Activated CD4-positive, alpha-beta T cell treated with anti-CD3 and anti-CD28 coated beads for 36 hours (primary cell): ENCODE data around the gene MID1. TPM values are rescaled to one million over a fixed set of nuclear protein-coding genes. Genes with fewer than 3 reads are reported as not detected.

Source experiments
- ATAC-seq: fragments of 200-7000 bp; cut with Tn5 transposase; one replicate; pipeline ENCODE4 v1.10.0; 2021; ENCODE audit warnings: mild to moderate bottlenecking, moderate library complexity
- CTCF ChIA-PET: fragments of 350-600 bp; sonication (Branson Sonifier 250); formaldehyde crosslinking; loops from one replicate; lab custom pipeline; 2021; ENCODE audit warnings: antibody characterized with exemption; lab: Charles Lee
- POLR2A ChIA-PET: fragments of 350-600 bp; sonication (Branson Sonifier 250); formaldehyde crosslinking; loops from one replicate; lab custom pipeline; 2021; ENCODE audit warnings: antibody characterized with exemption, inconsistent platforms; lab: Charles Lee
- DNase-seq: peaks from one replicate; pipeline ENCODE4 v3.0.0-alpha.2; 2020
- H3K27ac Mint-ChIP-seq: one replicate; pipeline ENCODE4 v1.8.0; 2021; ENCODE audit warnings: mixed read lengths
- H3K27me3 Mint-ChIP-seq: one replicate; pipeline ENCODE4 v1.8.0; 2021; ENCODE audit warnings: mixed read lengths
- H3K36me3 Mint-ChIP-seq: one replicate; pipeline ENCODE4 v1.8.0; 2021; ENCODE audit warnings: low read depth, mixed read lengths
- H3K4me1 Mint-ChIP-seq: one replicate; pipeline ENCODE4 v1.8.0; 2021; ENCODE audit warnings: mixed read lengths
- H3K4me3 Mint-ChIP-seq: one replicate; pipeline ENCODE4 v1.8.0; 2021; ENCODE audit warnings: mild to moderate bottlenecking, moderate library complexity, mixed read lengths
- H3K9me3 Mint-ChIP-seq: one replicate; pipeline ENCODE4 v1.8.0; 2021; ENCODE audit warnings: low read depth, mixed read lengths
- intact Hi-C, 2 experiments: fragments of 100-400 bp; cut with DNase I in 1 of 2; cut with micrococcal nuclease in 1 of 2; formaldehyde crosslinking; loops; one replicate each; pipeline versions ENCODE4 v1.14.2 to v1.15.1; 2022 to 2024; cut with DNase I, micrococcal nuclease
- total RNA-seq, 2 experiments: library from RNA; stranded (reverse); gene quantifications; one replicate each; pipeline ENCODE4 v1.2.3, GENCODE V29; 2021

The MID1 gene
- total RNA-seq, 2 experiments from 2014 or later: 0.37 to 0.43 TPM

GRCh38 chrX:10447564-10448214, 172.7 kb downstream of the MID1 start:
- ChIA-PET POLR2A (no interaction called here), CTCF (no interaction called here)
- intact Hi-C loops: no loop called here
- H3K36me3 Mint-ChIP-seq: no peaks in the 10 kb centered on the region
- H3K9me3 Mint-ChIP-seq: no peaks in the 10 kb centered on the region
- ATAC-seq (no peak), DNase-seq (no peak)
- no peaks in the 10 kb centered on the region for H3K27me3 Mint-ChIP-seq
- H3K4me1 Mint-ChIP-seq: no peaks in the 10 kb centered on the region
- H3K27ac Mint-ChIP-seq: no peak overlapping the region
- no peak overlapping the region for H3K4me3 Mint-ChIP-seq

- no peak overlapping the region for H3K4me3 Mint-ChIP-seq
- intact Hi-C loops: no loop called here
- no peak overlapping the region for H3K27ac Mint-ChIP-seq
- POLR2A ChIA-PET: no interaction called here
- no peaks in the 10 kb centered on the region for H3K9me3 Mint-ChIP-seq
- no peak for DNase-seq
- CTCF ChIA-PET: no interaction called here
- no peaks in the 10 kb centered on the region for H3K36me3 Mint-ChIP-seq
- no peaks in the 10 kb centered on the region for H3K4me1 Mint-ChIP-seq
- no peaks in the 10 kb centered on the region for H3K27me3 Mint-ChIP-seq
- no peak for ATAC-seq
Measured at GRCh38 chrX:10444204-10444603, 176.2 kb downstream of the MID1 start.

GRCh38 chrX:10441464-10441863, 178.9 kb downstream of the MID1 start:
- ChIA-PET CTCF (no interaction called here), POLR2A (no interaction called here)
- no peak overlapping the region for H3K27ac Mint-ChIP-seq
- H3K4me3 Mint-ChIP-seq: no peak overlapping the region
- H3K36me3 Mint-ChIP-seq: no peaks in the 10 kb centered on the region
- DNase-seq (no peak), ATAC-seq (no peak)
- H3K27me3 Mint-ChIP-seq: no peaks in the 10 kb centered on the region
- H3K4me1 Mint-ChIP-seq: no peaks in the 10 kb centered on the region
- intact Hi-C loops: no loop called here
- H3K9me3 Mint-ChIP-seq: no peaks in the 10 kb centered on the region

- H3K27ac Mint-ChIP-seq: no peak overlapping the region
- intact Hi-C loops: no loop called here
- no peak for ATAC-seq
- CTCF ChIA-PET: interaction anchor here (0.8 kb wide), 1 partner anchor 829 kb away, joined by 3 read pairs; no protein-coding TSS in a partner anchor
- POLR2A ChIA-PET: no interaction called here
- no peak for DNase-seq
- no peaks in the 10 kb centered on the region for H3K9me3 Mint-ChIP-seq
- no peaks in the 10 kb centered on the region for H3K27me3 Mint-ChIP-seq
- H3K4me1 Mint-ChIP-seq: no peaks in the 10 kb centered on the region
- no peaks in the 10 kb centered on the region for H3K36me3 Mint-ChIP-seq
- no peak overlapping the region for H3K4me3 Mint-ChIP-seq
Measured at GRCh38 chrX:10433296-10433965, 187.0 kb downstream of the MID1 start.

GRCh38 chrX:10429908-10430307, 190.5 kb downstream of the MID1 start:
- intact Hi-C loops: no loop called here

GRCh38 chrX:10427249-10427648, 193.1 kb downstream of the MID1 start:
- Mint-ChIP-seq H3K27me3 (no peaks in the 10 kb centered on the region), H3K27ac (no peak overlapping the region), H3K4me3 (no peak overlapping the region), H3K4me1 (no peaks in the 10 kb centered on the region), H3K9me3 (no peaks in the 10 kb centered on the region), H3K36me3 (no peaks in the 10 kb centered on the region)
- ChIA-PET CTCF (no interaction called here), POLR2A (interaction anchor here (0.6 kb wide), 1 partner anchor 511 kb away, joined by 3 read pairs; no protein-coding TSS in a partner anchor)
- DNase-seq (no peak), ATAC-seq (no peak)
- intact Hi-C loops: no loop called here

More at GRCh38 chrX:10429908-10430307, 190.5 kb downstream of the MID1 start:
- ChIA-PET POLR2A (no interaction called here), CTCF (no interaction called here)
- ATAC-seq: no peak
- no peak for DNase-seq
- Mint-ChIP-seq H3K27me3 (no peaks in the 10 kb centered on the region), H3K9me3 (no peaks in the 10 kb centered on the region), H3K36me3 (no peaks in the 10 kb centered on the region), H3K27ac (no peak overlapping the region), H3K4me3 (no peak overlapping the region), H3K4me1 (no peaks in the 10 kb centered on the region)

- CTCF ChIA-PET: no interaction called here
- DNase-seq: no peak
- POLR2A ChIA-PET: no interaction called here
- Mint-ChIP-seq H3K9me3 (no peaks in the 10 kb centered on the region), H3K36me3 (no peaks in the 10 kb centered on the region), H3K4me1 (no peaks in the 10 kb centered on the region), H3K4me3 (no peak overlapping the region), H3K27me3 (no peaks in the 10 kb centered on the region), H3K27ac (no peak overlapping the region)
- ATAC-seq: no peak
- intact Hi-C loops: no loop called here
Measured at GRCh38 chrX:10423716-10424115, 196.7 kb downstream of the MID1 start.

- H3K9me3 Mint-ChIP-seq: no peaks in the 10 kb centered on the region
- ChIA-PET CTCF (no interaction called here), POLR2A (interaction anchor here (0.6 kb wide), 1 partner anchor 660 kb away, joined by 3 read pairs; no protein-coding TSS in a partner anchor)
- ATAC-seq: no peak
- H3K27me3 Mint-ChIP-seq: no peaks in the 10 kb centered on the region
- intact Hi-C loops: no loop called here
- H3K4me1 Mint-ChIP-seq: no peaks in the 10 kb centered on the region
- no peak overlapping the region for H3K27ac Mint-ChIP-seq
- no peak overlapping the region for H3K4me3 Mint-ChIP-seq
- no peak for DNase-seq
- no peaks in the 10 kb centered on the region for H3K36me3 Mint-ChIP-seq
Measured at GRCh38 chrX:10420134-10420533, 200.3 kb downstream of the MID1 start.

- CTCF ChIA-PET: no interaction called here
- intact Hi-C loops: no loop called here
- DNase-seq (no peak), ATAC-seq (no peak)
- POLR2A ChIA-PET: no interaction called here
- H3K4me3 Mint-ChIP-seq: no peak overlapping the region
- no peak overlapping the region for H3K27ac Mint-ChIP-seq
- H3K9me3 Mint-ChIP-seq: no peaks in the 10 kb centered on the region
- H3K4me1 Mint-ChIP-seq: no peaks in the 10 kb centered on the region
- H3K36me3 Mint-ChIP-seq: no peaks in the 10 kb centered on the region
- no peaks in the 10 kb centered on the region for H3K27me3 Mint-ChIP-seq
Measured at GRCh38 chrX:10416424-10416823, 204.0 kb downstream of the MID1 start.

- POLR2A ChIA-PET: interaction anchor here (0.6 kb wide), 1 partner anchor 643 kb away, joined by 6 read pairs; no protein-coding TSS in a partner anchor
- no peaks in the 10 kb centered on the region for H3K4me1 Mint-ChIP-seq
- no peak for ATAC-seq
- H3K9me3 Mint-ChIP-seq: no peaks in the 10 kb centered on the region
- intact Hi-C loops: no loop called here
- H3K36me3 Mint-ChIP-seq: no peaks in the 10 kb centered on the region
- H3K4me3 Mint-ChIP-seq: no peak overlapping the region
- H3K27ac Mint-ChIP-seq: no peak overlapping the region
- no peak for DNase-seq
- no peaks in the 10 kb centered on the region for H3K27me3 Mint-ChIP-seq
- CTCF ChIA-PET: no interaction called here
Measured at GRCh38 chrX:10415306-10416001, 204.9 kb downstream of the MID1 start.

GRCh38 chrX:10414862-10415261, 205.5 kb downstream of the MID1 start:
- intact Hi-C loops: no loop called here
- no peak for ATAC-seq
- Mint-ChIP-seq H3K4me3 (no peak overlapping the region), H3K27me3 (no peaks in the 10 kb centered on the region), H3K4me1 (no peaks in the 10 kb centered on the region), H3K36me3 (no peaks in the 10 kb centered on the region), H3K9me3 (no peaks in the 10 kb centered on the region), H3K27ac (no peak overlapping the region)
- CTCF ChIA-PET: no interaction called here
- POLR2A ChIA-PET: no interaction called here
- no peak for DNase-seq
